ENCODE measurements around the gene BMP2K. TPM values are rescaled to one million over a fixed set of nuclear protein-coding genes. Genes with fewer than 3 reads are reported as not detected.

Gene BMP2K
- polyA plus RNA-seq, 1 donor (not counting 4 experiments of a cell fraction or from before 2014, with no cell fraction given): 35.4 TPM

- dilution Hi-C loops (cut with MboI; ENCODE audit: extremely low pct_ligation_motif_present, low sequenced_read_pairs): no loop called here
- TF ChIP-seq EZH2 (IDR thresholded peaks at IDR 0.05; ENCODE audit: low read length) (no peak), CTCF (optimal IDR thresholded peaks at IDR 0.05 in 1 of 3, IDR thresholded peaks at IDR 0.05 in 1 of 3, conservative IDR thresholded peaks at IDR 0.05 in 1 of 3; ENCODE audit: extremely low read depth in 1 of 3, insufficient read depth in 2 of 3, low read length in 3 of 3) (no peak)
- Histone ChIP-seq H3K36me3 (ENCODE audit: control insufficient read depth in 2 of 2, extremely low read depth in 1 of 2, insufficient read depth in 2 of 2, low read length in 2 of 2) (no peaks in the 10 kb centered on the region), H3K4me2 (ENCODE audit: control insufficient read depth, extremely low read depth, insufficient read depth, low read depth, low read length) (no peak overlapping the region), H3K9me1 (ENCODE audit: control insufficient read depth, extremely low read depth, insufficient read depth, low read length) (no peaks in the 10 kb centered on the region), H3K27ac (ENCODE audit: control insufficient read depth, insufficient read depth, low read length) (no peak overlapping the region), H3K27me3 (ENCODE audit: control insufficient read depth, extremely low read depth, insufficient read depth, low read length) (no peaks in the 10 kb centered on the region), H2AFZ (ENCODE audit: control insufficient read depth, low read length) (no peak overlapping the region), H4K20me1 (ENCODE audit: control insufficient read depth, extremely low read depth, insufficient read depth, low read length) (no peaks in the 10 kb centered on the region), H3K4me1 (ENCODE audit: control insufficient read depth, extremely low read depth, insufficient read depth, low read length) (no peaks in the 10 kb centered on the region), H3K4me3 (ENCODE audit: control insufficient read depth in 2 of 3, extremely low read depth in 1 of 3, insufficient read depth in 2 of 3, low read depth in 1 of 3, low read length in 3 of 3) (no peak overlapping the region), H3K9me3 (ENCODE audit: control insufficient read depth, low read depth, low read length) (no peaks in the 10 kb centered on the region), H3K9ac (ENCODE audit: control insufficient read depth, extremely low read depth, insufficient read depth, low read length) (no peak overlapping the region), H3K79me2 (ENCODE audit: control insufficient read depth, insufficient read depth, low read length) (no peaks in the 10 kb centered on the region)
- FAIRE-seq (no peak), DNase-seq (ENCODE audit: low read depth, low spot score) (no peak)
Observed at GRCh38 chr4:78901882-78902281, 125.7 kb downstream of the BMP2K start.

GRCh38 chr4:78902298-78902697, 126.1 kb downstream of the BMP2K start:
- no peak overlapping the region for H2AFZ ChIP-seq (ENCODE audit: control insufficient read depth, low read length)
- no peaks in the 10 kb centered on the region for H3K36me3 ChIP-seq (ENCODE audit: control insufficient read depth in 2 of 2, extremely low read depth in 1 of 2, insufficient read depth in 2 of 2, low read length in 2 of 2)
- H3K9me1 ChIP-seq (ENCODE audit: control insufficient read depth, extremely low read depth, insufficient read depth, low read length): no peaks in the 10 kb centered on the region
- no peak overlapping the region for H3K9ac ChIP-seq (ENCODE audit: control insufficient read depth, extremely low read depth, insufficient read depth, low read length)
- no peak overlapping the region for H3K4me3 ChIP-seq (ENCODE audit: control insufficient read depth in 2 of 3, extremely low read depth in 1 of 3, insufficient read depth in 2 of 3, low read depth in 1 of 3, low read length in 3 of 3)
- no peaks in the 10 kb centered on the region for H3K4me1 ChIP-seq (ENCODE audit: control insufficient read depth, extremely low read depth, insufficient read depth, low read length)
- H3K27me3 ChIP-seq (ENCODE audit: control insufficient read depth, extremely low read depth, insufficient read depth, low read length): no peaks in the 10 kb centered on the region
- dilution Hi-C loops (cut with MboI; ENCODE audit: extremely low pct_ligation_motif_present, low sequenced_read_pairs): no loop called here
- H3K79me2 ChIP-seq (ENCODE audit: control insufficient read depth, insufficient read depth, low read length): no peaks in the 10 kb centered on the region
- DNase-seq (ENCODE audit: low read depth, low spot score) (no peak), FAIRE-seq (no peak)
- no peak overlapping the region for H3K4me2 ChIP-seq (ENCODE audit: control insufficient read depth, extremely low read depth, insufficient read depth, low read depth, low read length)
- no peaks in the 10 kb centered on the region for H4K20me1 ChIP-seq (ENCODE audit: control insufficient read depth, extremely low read depth, insufficient read depth, low read length)
- TF ChIP-seq CTCF (optimal IDR thresholded peaks at IDR 0.05 in 1 of 3, IDR thresholded peaks at IDR 0.05 in 1 of 3, conservative IDR thresholded peaks at IDR 0.05 in 1 of 3; ENCODE audit: extremely low read depth in 1 of 3, insufficient read depth in 2 of 3, low read length in 3 of 3) (no peak), EZH2 (IDR thresholded peaks at IDR 0.05; ENCODE audit: low read length) (no peak)
- H3K27ac ChIP-seq (ENCODE audit: control insufficient read depth, insufficient read depth, low read length): no peak overlapping the region
- no peaks in the 10 kb centered on the region for H3K9me3 ChIP-seq (ENCODE audit: control insufficient read depth, low read depth, low read length)
